Stimulated activated CD8-positive, alpha-beta memory T cell treated with anti-CD3 and anti-CD28 coated beads, Interleukin-7, amount 100 ng/mL, for 24 hours (primary cell): ENCODE measurements around the gene ARHGAP33.

ENCODE experiments used
- DNase-seq: peaks from one replicate; pipeline ENCODE4 v3.0.0-alpha.2; 2020; ENCODE audit warnings: low read depth

The ARHGAP33 gene

DNA sequence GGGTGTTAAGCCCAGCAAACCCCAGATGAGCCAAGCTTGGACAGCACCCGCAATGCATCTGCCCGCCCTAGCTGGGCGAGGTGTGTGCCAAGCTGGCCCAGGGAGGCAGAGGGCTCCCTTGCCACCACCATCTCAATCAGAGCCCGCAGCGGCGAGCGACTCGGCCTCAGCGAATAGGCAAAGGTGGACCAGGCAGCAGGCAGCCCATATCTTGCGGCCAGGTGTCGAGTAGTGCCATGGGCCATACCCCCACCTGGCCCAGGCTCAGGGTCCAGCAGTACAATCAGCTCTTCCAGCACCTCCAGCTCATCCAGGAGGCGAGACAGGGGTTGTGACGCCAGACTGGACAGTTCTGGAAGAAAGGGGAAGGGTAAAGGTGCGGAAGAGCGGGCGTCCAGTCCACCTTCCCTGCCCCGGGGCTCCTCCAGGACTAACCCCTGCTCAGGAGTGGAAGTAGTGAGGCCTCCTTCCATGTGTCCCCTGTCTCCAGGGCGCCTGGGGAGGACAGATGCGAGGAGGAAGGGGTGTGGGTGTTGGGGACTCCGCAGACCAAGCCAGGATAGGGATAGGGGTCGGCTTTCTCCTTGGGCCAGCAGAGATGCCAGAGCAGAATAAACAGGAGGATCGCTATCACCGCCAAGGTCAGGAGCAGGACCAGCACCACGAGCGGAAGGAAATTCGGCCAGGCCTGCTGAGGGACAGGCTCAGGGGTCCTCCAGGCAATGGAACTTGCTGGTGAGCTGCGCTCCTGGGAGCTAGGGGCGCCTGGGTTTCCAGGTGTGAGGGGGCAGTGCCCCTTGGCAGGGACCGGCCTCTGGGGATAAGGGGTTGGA, 35.9 kb upstream of the ARHGAP33 start:
- DNase-seq, result no peak

DNA sequence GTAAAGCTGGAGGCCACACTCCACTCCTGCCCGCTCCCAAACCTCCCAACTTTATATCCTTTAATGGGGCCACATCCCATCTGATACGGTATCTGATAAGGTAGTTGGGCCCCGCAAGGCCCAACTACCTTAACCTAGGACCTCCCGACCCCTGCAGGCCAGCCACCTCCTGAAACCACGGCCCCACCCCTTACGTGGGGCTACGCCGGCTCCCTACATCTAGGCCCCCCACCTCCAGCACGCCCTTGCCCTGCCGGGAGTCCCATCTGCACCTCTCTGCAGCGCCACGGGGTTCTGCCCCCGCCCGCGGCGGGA, 35.3 kb upstream of the ARHGAP33 start:
- no peak for DNase-seq

DNA sequence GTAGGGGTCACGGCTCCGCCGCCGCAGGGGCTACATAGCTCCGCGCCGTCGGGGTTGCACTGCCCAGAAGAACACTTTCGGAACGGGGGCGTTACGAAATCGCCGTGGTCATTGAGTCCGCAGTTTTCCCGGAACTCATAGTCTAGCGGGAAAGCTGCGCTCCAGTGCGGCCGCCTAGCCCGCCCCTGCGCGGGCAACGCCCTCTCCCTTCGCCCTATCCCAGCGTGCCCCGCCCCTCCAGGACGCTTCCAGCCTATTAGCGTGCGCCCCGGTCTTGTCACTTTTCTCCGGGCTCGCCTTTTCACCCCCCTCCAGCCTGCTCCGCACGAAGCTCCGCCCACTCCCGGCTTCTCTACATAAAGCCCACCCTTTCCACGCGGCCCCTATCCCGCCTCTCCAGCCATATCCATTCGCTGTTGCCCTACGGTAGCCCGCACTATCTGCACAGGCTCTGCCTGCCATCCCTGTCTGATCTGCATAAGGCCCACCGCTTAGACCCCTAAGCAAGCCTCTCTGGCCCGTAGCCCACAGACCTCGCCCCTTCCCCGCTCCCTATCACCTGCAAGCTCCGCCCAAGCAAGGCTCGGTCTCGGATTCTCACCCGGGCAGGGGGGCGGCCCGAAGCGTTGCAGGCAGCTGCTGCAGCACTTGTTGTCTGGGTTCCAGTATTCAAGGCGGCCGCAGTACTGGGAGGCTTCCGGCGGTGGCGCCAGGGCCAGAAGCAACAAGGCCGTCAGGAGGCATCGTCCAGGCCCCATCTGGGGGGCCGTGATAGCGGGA, 34.8 kb upstream of the ARHGAP33 start:
- DNase-seq, result peak; percentile 94

DNA sequence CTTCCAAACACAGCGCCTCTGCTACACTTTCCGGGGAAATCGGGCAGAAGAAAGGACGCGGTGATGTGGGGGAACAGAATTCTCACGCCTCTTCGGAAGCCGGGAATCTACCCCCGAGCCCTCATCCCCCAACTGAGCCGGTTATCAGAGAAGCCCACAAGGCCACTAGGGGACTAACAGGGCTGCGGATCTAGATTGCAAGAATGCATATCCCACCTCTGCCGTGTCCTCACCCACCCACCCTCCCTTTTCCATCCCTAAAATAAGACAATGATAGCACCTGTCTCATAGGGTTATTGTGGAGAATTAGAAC, 34.2 kb upstream of the ARHGAP33 start:
- DNase-seq, result no peak

DNA sequence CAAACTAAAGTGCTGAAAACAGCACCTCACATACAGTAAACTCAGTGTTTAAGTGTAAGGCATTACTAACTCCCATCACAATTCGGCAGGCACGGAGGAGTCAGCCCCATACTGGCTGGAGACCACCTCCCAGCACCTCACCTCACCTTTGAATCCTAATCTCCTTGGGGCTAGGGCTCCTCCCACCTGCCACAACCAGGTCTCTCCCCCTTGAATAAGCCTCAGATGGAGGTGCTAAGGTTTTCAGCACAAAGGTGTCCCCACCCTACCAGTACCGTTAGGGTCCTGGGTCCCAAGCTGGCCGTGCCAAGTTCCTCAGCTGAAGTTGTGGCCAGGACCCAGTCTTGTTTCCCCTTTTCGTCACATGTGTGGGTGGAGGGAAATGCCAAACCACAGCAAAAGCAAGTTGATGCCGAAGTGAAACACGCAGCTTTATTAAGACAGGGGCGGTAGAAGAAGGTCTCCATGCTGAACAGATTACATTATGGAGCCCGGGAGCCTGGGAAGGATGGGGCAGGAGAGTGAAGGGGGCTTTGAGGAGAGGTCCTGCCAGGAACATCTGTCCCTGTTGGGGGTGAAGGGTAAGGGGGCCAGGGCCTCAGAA, 33.1 kb upstream of the ARHGAP33 start, which contains the start of gene IGFLR1:
TSS of gene IGFLR1 (minus strand) at position 332 of the 604 bp plus-strand sequence. CDS start 1,272 bp downstream, outside the sequence.
- no peak for DNase-seq

DNA sequence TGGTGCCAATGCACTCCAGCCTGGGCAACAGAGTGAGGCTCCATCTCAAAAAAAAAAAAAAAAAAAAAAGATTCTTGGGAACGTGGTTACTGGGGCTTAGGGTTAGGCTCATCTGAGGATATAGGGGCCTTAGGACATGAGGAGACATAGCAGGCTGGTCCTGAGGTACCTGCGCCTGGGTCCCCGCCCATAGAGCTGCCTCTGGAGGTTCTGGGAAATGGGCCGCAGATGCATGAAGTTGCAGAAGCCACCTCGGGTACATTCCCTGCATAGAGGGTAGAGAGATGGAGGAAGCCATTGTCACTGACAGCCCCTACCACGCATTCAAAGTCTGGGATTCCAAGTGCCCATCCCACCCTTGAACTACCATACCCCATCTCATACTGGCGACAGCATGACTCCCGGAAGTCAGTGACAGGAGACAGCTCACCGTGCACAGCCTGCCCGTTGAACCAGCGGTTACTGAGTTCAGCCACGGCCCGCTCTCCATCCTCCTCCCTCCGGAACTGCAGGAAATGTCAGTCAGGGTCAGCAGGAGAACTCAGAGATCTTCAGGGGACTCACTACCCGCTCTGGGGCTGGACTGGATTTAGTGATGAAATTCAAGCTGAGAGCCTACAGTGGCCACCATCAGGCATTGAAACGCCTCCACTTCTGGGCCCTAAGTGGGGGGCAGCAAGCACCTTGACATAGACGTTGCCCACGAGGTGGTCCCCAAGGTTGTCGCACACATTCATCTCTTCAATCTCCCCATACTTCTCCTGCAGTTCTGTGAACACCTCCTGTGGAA, 31.5 kb upstream of the ARHGAP33 start:
- DNase-seq, result no peak

DNA sequence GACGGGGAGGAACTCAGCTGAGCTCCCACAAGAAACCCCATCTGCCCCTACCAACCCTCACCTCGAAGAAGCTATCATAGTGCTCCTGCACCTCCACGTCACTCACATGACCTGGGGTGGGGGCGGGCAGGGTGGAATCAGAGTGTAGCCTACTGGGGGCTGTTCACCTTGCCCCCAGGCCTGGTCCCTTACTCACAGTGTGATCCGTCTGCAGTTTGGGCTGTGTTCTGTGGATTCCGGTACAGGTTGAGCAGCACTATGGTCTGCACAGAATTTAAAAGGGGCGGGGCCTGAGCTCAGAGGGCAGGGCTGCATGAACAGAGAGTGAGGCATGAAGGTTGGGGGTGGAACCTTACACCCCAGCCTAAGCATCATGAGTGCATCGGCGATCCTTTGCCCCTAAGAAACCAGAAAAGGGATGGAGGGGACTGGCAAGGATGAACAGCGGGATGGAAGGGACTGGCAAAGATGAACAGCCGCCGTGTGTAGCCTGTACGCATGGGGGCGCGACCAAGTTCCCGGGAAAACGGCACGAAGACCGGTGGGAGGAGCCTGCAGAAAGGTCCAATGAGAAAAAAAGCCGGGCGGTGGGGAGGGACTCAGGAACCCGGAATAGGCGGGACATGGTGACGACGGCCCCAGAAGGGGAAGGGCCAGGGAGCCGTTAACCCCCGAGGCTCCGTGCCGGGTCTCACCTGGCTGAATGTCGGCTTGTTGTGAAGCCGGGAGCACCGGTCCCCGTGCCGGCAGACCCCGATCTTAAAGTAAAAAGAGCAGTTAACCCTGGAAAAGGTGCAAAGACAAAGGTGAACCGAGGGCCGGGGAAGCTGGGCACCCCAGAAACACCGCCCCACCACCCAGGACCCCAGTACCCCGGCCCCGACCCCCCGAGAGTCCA, 30.7 kb upstream of the ARHGAP33 start:
- peak; percentile 84 for DNase-seq

DNA sequence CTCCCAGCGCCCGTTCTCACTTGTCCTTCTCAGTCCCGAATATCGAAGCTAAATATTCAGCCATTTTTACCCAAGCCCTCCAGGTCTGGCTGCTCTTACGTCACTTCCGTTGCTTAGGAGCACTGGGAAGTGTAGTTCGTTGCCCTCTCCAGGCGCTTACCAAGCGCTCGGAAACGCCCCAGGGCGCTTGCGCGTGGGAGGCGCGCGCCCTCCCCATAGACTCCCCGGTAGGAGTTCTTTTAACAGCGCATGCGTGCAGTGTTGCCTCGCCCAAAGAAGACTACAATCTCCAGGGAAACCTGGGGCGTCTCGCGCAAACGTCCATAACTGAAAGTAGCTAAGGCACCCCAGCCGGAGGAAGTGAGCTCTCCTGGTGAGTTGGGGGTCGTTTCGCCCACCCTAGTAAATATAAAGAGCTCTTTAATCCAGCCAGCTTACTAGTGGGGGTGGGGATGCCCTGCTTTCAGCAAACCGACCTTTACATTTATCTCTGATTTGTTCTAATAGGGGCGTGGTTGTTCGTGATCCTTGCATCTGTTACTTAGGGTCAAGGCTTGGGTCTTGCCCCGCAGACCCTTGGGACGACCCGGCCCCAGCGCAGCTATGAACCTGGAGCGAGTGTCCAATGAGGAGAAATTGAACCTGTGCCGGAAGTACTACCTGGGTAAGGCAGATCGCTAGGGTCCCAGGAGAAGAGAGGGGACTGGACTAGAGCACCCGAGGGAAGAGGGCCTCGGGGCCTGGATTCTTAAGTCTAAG, 29.9 kb upstream of the ARHGAP33 start, which contains the start of the genes PSENEN and U2AF1L4:
TSS of gene PSENEN (plus strand) at position 324 of the 759 bp plus-strand sequence. CDS start at position 604, 280 bp downstream.
TSS of gene U2AF1L4 (minus strand) at position 91 of the 759 bp plus-strand sequence. CDS start at position 64, 27 bp downstream.
- peak; percentile 83 for DNase-seq

DNA sequence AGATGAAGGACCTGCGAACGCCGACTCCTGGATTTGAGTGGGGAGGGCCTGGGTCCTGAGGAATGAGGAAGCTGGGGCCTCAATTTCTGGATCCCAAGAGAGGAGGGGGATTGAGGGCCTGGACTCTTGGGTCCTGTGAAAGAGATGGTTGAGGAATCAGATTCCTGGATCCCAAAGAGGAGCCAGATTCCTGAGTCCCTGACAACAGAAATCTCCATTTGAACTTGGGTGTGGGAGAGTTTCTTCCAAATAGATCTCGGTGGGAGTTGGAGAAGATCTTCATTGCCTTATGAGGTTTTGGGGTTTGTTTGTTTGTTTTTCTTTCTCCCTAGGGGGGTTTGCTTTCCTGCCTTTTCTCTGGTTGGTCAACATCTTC, 29.3 kb upstream of the ARHGAP33 start:
- DNase-seq, result no peak

DNA sequence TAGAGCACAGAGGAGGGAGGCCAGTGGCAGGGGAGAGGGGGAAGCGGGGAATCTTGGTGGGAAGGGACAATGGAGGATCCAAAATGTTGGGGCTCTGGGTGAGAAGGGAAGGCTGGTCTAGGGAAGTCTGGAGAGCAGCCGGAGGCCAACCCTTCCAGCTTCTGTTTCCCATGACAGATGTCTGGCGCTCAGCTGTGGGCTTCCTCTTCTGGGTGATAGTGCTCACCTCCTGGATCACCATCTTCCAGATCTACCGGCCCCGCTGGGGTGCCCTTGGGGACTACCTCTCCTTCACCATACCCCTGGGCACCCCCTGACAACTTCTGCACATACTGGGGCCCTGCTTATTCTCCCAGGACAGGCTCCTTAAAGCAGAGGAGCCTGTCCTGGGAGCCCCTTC, 28.8 kb upstream of the ARHGAP33 start:
- no peak for DNase-seq

DNA sequence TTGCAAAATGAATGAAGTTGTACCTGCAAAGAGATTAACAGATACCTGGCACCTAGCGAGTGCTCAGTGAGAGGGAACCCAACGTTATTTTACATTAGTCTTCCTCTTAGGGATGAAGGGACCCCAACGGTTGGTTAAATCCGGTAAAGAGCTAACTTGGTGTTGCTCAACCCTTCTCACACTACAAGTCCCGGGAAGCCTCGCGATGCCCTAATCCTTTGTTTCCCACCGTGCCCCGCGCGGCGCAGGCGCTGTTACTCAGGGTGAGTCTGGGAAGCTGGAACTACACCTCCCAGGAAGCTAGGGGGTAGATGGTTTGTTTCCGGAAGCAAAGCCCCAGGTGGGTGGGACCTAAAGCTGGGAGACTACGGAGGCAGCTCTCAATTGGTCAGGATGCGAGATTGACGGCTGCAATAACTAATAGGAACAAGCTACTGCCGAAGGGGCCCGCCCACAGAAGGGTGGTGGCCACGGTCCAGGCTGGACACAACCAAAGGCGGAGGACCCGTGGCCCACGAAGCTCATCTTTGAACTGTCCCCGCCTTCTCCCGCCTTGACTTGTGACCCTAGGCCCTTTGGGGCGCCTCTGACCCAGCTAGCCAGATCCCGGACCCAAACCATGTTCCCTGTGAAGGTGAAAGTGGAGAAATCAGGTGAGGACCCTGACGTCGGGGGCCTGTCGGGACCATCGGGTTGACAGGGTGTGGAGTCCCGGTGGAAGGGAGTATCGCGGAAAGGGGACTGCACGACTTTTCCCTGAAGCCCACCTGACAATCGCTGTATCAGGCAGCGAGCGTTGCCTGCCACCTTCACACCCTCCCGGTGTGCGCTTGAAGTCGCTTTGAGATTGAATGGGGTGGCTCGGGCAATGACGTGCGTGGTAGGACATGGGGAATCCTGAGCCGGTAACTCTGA, 27.0 kb upstream of the ARHGAP33 start, which contains the start of gene LIN37:
TSS of gene LIN37 (plus strand) at position 471 of the 915 bp plus-strand sequence. CDS start at position 620, 149 bp downstream.
- peak; percentile 97 for DNase-seq

DNA sequence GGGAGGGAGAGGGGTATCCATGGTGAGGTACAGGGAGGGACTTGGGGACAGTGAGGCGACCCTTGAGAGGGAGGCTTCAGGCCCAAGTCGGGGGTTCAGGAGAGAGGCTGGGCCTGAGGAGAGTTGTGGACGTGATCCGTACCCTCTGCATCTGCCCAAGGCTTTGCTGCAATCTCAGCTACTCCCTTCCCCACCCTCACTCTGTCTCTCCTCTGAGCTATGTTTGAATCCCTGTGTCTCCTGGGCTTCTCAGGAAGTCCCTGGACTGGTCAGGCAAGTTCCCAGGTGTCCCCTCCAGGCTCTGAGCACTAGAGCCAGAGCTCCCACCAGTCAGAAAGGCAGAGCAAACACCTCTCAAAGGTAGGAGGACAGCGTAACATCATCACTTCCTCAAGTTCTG, 25.2 kb upstream of the ARHGAP33 start:
- no peak for DNase-seq

DNA sequence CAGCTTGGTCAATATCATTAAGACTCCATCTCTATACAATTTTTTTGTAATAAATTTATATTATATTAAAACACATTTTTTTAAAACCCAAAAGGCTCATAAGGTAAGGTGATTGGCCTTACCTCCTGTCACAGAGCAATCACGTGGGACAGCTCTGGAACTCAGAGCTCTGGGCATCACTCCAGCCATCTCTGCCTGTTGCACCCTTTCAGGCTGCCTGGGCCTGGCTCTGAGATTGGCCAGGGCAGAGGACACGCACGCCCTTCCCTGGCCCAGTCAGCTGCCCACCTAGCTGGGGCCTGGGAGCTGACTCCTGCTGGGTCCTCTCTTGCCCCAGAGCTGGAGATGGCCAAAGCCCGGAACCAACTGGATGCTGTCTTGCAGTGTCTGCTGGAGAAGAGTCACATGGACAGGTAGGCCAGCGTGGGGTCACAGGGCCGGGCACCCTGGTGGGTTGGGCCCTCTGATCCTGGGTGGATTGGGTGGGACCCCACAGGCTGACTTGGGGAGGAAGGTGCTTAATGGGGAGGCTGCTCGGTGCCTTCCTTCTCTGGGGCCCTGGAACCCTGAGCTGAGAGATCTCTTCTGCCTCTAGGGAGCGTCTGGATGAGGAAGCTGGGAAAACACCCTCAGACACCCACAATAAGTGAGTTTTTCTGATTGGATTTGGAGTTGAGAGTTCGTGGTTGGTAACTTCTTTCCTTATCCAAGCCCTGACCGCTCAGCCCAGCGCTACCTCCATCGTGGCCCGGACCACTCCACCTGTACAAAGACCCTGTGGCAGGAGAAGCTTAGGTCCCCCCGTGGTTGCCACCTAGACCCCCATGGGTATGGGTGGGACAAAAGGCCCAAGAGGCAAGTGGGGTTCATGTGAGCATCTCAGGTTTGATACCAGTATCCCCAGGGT, 23.3 kb upstream of the ARHGAP33 start:
- no peak for DNase-seq

DNA sequence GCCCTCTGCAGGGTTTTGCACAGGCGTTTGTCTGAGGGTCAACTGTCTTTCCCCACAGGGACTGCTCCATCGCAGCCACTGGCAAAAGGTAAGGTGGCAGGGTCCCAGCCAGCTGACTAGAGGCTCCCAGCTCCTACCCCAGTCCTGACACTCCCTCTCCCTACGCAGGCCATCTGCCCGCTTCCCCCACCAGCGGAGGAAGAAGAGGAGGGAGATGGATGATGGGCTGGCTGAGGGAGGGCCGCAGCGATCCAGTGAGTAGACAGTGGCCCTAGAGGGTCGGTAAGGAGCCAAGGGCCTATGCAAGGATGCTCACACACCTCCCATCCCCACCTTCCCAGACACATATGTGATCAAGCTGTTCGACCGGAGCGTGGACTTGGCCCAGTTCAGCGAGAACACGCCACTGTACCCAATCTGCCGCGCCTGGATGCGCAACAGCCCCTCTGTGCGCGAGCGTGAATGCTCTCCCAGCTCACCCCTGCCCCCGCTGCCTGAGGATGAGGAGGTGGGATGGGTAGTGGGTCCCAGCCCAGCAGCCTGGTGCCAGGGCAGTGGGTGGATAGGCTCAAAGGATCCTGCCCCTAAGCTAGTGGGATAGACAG, 22.5 kb upstream of the ARHGAP33 start:
- no peak for DNase-seq

DNA sequence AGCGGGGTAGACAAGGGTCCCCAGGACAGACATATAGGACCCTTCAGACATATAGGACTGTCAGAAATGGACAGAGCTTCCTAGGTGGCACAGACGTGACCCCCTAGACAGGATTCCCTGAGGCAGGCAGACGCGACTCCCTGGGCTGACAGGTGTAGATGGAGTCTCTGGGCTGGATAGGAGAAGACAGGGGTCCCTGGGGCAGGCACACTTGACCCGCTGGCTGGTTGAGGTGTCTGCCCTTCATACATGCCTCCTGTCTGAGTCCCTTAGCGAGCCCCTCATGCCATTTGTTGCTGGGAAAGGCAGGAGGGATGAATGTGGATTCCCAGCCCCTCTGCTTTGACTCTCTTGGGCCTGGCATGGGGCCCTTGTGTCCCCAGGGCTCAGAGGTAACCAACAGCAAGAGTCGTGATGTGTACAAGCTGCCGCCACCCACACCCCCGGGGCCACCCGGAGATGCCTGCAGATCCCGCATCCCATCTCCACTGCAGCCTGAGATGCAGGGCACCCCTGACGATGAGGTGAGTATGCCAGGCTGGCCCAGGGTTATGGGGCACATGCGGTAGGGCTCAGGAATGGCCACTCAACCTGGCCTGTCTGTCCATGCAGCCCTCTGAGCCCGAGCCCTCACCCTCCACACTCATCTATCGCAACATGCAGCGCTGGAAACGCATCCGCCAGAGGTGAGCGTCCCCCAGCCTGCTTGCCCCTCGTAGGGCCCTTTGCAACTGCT, 21.6 kb upstream of the ARHGAP33 start:
- no peak for DNase-seq

DNA sequence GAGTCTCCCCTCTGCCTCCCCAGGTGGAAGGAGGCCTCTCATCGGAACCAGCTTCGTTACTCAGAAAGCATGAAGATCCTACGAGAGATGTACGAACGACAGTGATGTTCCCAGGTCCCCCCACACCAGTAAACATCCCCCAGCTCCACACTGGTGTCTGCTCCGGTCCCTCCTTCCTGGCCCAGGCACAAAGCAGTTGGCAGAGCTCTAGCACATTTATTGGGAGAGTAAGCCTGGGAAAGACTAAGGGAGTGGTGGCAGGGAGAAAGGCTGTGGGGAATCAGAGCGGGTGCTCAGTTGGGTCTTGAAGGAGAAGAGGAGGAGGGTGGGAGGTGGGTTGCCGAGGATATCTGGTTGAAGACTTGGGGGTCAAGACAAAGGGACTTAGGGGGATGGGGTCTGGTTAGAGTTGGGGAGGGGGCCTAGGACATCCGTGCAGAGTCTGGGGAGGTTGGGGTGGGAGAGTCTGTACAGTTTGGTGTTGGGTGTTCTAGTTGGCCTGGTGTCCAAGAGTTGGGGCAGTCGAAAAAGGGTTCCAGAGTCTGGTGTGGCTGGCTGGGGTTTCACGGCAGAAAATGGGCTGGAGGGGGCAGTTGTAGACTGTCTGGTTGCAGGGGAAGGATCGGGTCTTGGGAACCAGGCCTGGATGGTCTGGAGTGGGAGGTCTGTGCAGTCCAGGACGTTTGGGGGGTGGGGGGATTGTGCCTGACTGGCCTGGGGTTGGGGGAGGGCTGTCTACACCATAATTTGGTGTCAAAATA, 20.8 kb upstream of the ARHGAP33 start:
- DNase-seq, result no peak
